A549 (cell line): ENCODE results near the gene INO80. TPM values are rescaled to one million over a fixed set of nuclear protein-coding genes. Genes with fewer than 3 reads are reported as not detected.

Source experiments
- ATAC-seq, 2 experiments: fragments of 200-7000 bp in 1 of 2; fragments of >200 bp in 1 of 2; cut with Nextera tagmentation in 1 of 2; cut with Tn5 transposase in 1 of 2; 3 replicates each; pipeline versions ENCODE4 v1.8.0 to v1.9.1; 2018 to 2020; ENCODE audit warnings: mild to moderate bottlenecking in 1 of 2, moderate library complexity in 1 of 2
- CTCF ChIA-PET: fragments of 300-600 bp; sonication (Branson Sonifier 250); formaldehyde crosslinking; extraction: SDS; loops from one replicate; lab custom pipeline; 2021; ENCODE audit warnings: antibody characterized with exemption, inconsistent platforms; lab: Yijun Ruan, JAX
- POLR2A ChIA-PET: fragments of 350-600 bp; formaldehyde crosslinking; extraction: SDS; loops from one replicate; lab custom pipeline; 2021; ENCODE audit warnings: antibody characterized with exemption, inconsistent platforms; lab: Yijun Ruan, JAX
- DNase-seq, 2 experiments: peaks; one replicate each; pipeline versions ENCODE4 v3.0.0 to v3.0.0-alpha.2; 2011 to 2016; ENCODE audit warnings: low read depth in 1 of 2, low spot score in 1 of 2
- FAIRE-seq: peaks from 2 replicates; lab custom pipeline; 2011; peaks lifted over from hg19 to GRCh38; lab: Jason Lieb, UNC
- H3K27ac ChIP-seq, 2 experiments: fragments of >200 bp; sonication (Bioruptor Twin); formaldehyde crosslinking; 3 replicates each; pipeline ENCODE4 v1.5.1; 2016 to 2017
- H3K4me1 ChIP-seq: fragments of >200 bp; sonication (Bioruptor Twin); formaldehyde crosslinking; 3 replicates; pipeline ENCODE4 v1.6.1; 2016
- H3K4me2 ChIP-seq: fragments of >200 bp; sonication (Bioruptor Twin); formaldehyde crosslinking; 3 replicates; pipeline ENCODE4 v1.6.1; 2016
- H3K4me3 ChIP-seq: fragments of >200 bp; sonication (Bioruptor Twin); formaldehyde crosslinking; 3 replicates; pipeline ENCODE4 v1.5.1; 2016
- H3K9me3 ChIP-seq: fragments of >200 bp; sonication (Bioruptor Twin); formaldehyde crosslinking; 3 replicates; pipeline ENCODE4 v1.6.1; 2016
- BHLHE40 ChIP-seq: IDR thresholded peaks from 2 replicates; pipeline ENCODE4 v1.6.1; 2012; ENCODE audit warnings: low read depth, low read length, inconsistent platforms
- CHD2 ChIP-seq: fragments of 150-350 bp; IDR thresholded peaks from 2 replicates; pipeline ENCODE4 v1.6.1; 2014; ENCODE audit warnings: low read length; ENCODE audit not compliant: partially characterized antibody
- CHD4 ChIP-seq: fragments of 200-600 bp; sonication (generic); IDR thresholded peaks from 2 replicates; pipeline ENCODE4 v1.6.1; 2016; ENCODE audit warnings: antibody characterized with exemption, mild to moderate bottlenecking, borderline replicate concordance
- CTCF ChIP-seq: fragments of >200 bp; sonication (Bioruptor Twin); formaldehyde crosslinking; IDR thresholded peaks from 3 replicates; pipeline ENCODE4 v1.5.1; 2016
- EHMT2 ChIP-seq: fragments of 200-600 bp; sonication (generic); IDR thresholded peaks from 2 replicates; pipeline ENCODE4 v1.6.1; 2016; ENCODE audit warnings: antibody characterized with exemption, low read depth, mild to moderate bottlenecking, moderate library complexity
- EP300 ChIP-seq, 2 experiments: fragments of >200 bp; sonication (Bioruptor Twin); formaldehyde crosslinking; IDR thresholded peaks; 2 replicates in 1 of 2; 3 replicates in 1 of 2; pipeline ENCODE4 v1.6.1; 2016 to 2017
- FOSB ChIP-seq: fragments of 250-450 bp; sonication (Bioruptor Pico); IDR thresholded peaks from 2 replicates; pipeline ENCODE4 v1.5.0; 2020; ENCODE audit warnings: mild to moderate bottlenecking, moderate library complexity
- GATA3 ChIP-seq: IDR thresholded peaks from 2 replicates; pipeline ENCODE4 v1.6.1; 2012; ENCODE audit warnings: borderline replicate concordance
- HEYL ChIP-seq: fragments of 250-450 bp; sonication (Bioruptor Pico); IDR thresholded peaks from 2 replicates; pipeline ENCODE4 v1.8.0; 2021; ENCODE audit warnings: mild to moderate bottlenecking, moderate library complexity
- HMGXB4 ChIP-seq: fragments of 250-450 bp; sonication (Bioruptor Pico); IDR thresholded peaks from 2 replicates; pipeline ENCODE4 v1.5.0; 2021; ENCODE audit warnings: mild to moderate bottlenecking, moderate library complexity, borderline replicate concordance
- HOXA7 ChIP-seq: fragments of 250-450 bp; sonication (Bioruptor Pico); IDR thresholded peaks from 2 replicates; pipeline ENCODE4 v1.5.0; 2020; ENCODE audit warnings: mild to moderate bottlenecking, moderate library complexity
- JUNB ChIP-seq: fragments of >200 bp; sonication (Bioruptor Twin); formaldehyde crosslinking; IDR thresholded peaks from 2 replicates; pipeline ENCODE4 v1.6.1; 2016
- KDM5A ChIP-seq: fragments of 200-600 bp; sonication (generic); IDR thresholded peaks from 2 replicates; pipeline ENCODE4 v1.6.1; 2016; ENCODE audit warnings: antibody characterized with exemption, mild to moderate bottlenecking
- MAZ ChIP-seq: fragments of 150-350 bp; IDR thresholded peaks from 2 replicates; pipeline ENCODE4 v1.6.1; 2014; ENCODE audit warnings: antibody characterized with exemption, low read depth, low read length, borderline replicate concordance
- NPAS2 ChIP-seq: fragments of 250-450 bp; sonication (Bioruptor Pico); IDR thresholded peaks from 2 replicates; pipeline ENCODE4 v1.8.0; 2022; ENCODE audit warnings: mild to moderate bottlenecking, moderate library complexity, borderline replicate concordance
- PHF8 ChIP-seq: fragments of 200-600 bp; sonication (generic); IDR thresholded peaks from 2 replicates; pipeline ENCODE4 v1.6.1; 2016; ENCODE audit warnings: low read depth, mild to moderate bottlenecking, antibody characterized with exemption, moderate library complexity, borderline replicate concordance
- RFX5 ChIP-seq: fragments of 450-650 bp; IDR thresholded peaks from 2 replicates; pipeline ENCODE4 v1.7.1; 2014; ENCODE audit warnings: antibody characterized with exemption, mild to moderate bottlenecking, moderate library complexity
- SREBF2 ChIP-seq: fragments of 450-650 bp; IDR thresholded peaks from 2 replicates; pipeline ENCODE4 v1.6.1; 2014; ENCODE audit warnings: mild to moderate bottlenecking, moderate library complexity
- ZSCAN20 ChIP-seq: fragments of 250-450 bp; sonication (Bioruptor Pico); IDR thresholded peaks from 2 replicates; pipeline ENCODE4 v1.8.0; 2022; ENCODE audit warnings: mild to moderate bottlenecking, moderate library complexity
- WGBS: methylation state at CpG from one replicate; pipeline ENCODE4 v1.1.6; 2017; ENCODE audit errors: missing lambda C conversion rate; 5-methylcytosine and 5-hydroxymethylcytosine counted together
- polyA plus RNA-seq, 4 experiments: library from polyadenylated mRNA; depleted of rRNA in 3 of 4; stranded (reverse); fragments of >200 nt; fragmentation: RNase III in 1 of 4; extraction: RNeasy Plus Mini Kit Qiagen cat#74134 plus additional on column Dnase treatment in 1 of 4; gene quantifications; 2 replicates in 3 of 4; 3 replicates in 1 of 4; pipeline ENCODE4 v1.2.3, GENCODE V29; 2011 to 2017
- TF ChIP-seq, protein P1 (sequence below): fragments of 250-450 bp; sonication (Bioruptor Pico); IDR thresholded peaks from 2 replicates; pipeline ENCODE4 v1.5.0; 2020; ENCODE audit warnings: low read depth, mild to moderate bottlenecking, moderate library complexity

Gene INO80
- polyA plus RNA-seq, 2 of the 4 experiments (the other 2 are of a cell fraction) = 6.7 to 10.9 TPM

GRCh38 chr15:40969363-40969762, 146.7 kb downstream of the INO80 start:
- no peak for FAIRE-seq
- no peak overlapping the region for H3K4me2 ChIP-seq
- H3K4me3 ChIP-seq = no peak overlapping the region
- POLR2A ChIA-PET = no interaction called here
- no peak; a peak in 1 of 6 replicates for ATAC-seq
- H3K9me3 ChIP-seq = no peaks in the 10 kb centered on the region
- peaks cover 14% of the 10 kb centered on the region; the same call in 2 of the 3 replicates for H3K4me1 ChIP-seq
- DNase-seq = no peak
- CTCF ChIA-PET = interaction anchor here (0.7 to 2.2 kb wide), 2 partner anchors 28 to 303 kb away, joined by 3 to 9 read pairs; no protein-coding TSS in a partner anchor
- TF ChIP-seq HOXA7 = no peak
- no peak for TF ChIP-seq SREBF2
- TF ChIP-seq CHD2 = no peak
- no peak for TF ChIP-seq HEYL (CRISPR knock-in tag)
- TF ChIP-seq BHLHE40 = no peak
- TF ChIP-seq CTCF = no peak
- no peak for TF ChIP-seq ZSCAN20 (CRISPR knock-in tag)
- TF ChIP-seq PHF8 = no peak
- TF ChIP-seq EHMT2 = no peak
- no peak for TF ChIP-seq JUNB
- no peak for TF ChIP-seq CHD4
- no peak for TF ChIP-seq EP300 (IDR thresholded peaks at IDR 0.05)
- H3K27ac ChIP-seq = no peak overlapping the region
- WGBS = 95% methylated on average over 8 of the region's 8 CpGs

DNA sequence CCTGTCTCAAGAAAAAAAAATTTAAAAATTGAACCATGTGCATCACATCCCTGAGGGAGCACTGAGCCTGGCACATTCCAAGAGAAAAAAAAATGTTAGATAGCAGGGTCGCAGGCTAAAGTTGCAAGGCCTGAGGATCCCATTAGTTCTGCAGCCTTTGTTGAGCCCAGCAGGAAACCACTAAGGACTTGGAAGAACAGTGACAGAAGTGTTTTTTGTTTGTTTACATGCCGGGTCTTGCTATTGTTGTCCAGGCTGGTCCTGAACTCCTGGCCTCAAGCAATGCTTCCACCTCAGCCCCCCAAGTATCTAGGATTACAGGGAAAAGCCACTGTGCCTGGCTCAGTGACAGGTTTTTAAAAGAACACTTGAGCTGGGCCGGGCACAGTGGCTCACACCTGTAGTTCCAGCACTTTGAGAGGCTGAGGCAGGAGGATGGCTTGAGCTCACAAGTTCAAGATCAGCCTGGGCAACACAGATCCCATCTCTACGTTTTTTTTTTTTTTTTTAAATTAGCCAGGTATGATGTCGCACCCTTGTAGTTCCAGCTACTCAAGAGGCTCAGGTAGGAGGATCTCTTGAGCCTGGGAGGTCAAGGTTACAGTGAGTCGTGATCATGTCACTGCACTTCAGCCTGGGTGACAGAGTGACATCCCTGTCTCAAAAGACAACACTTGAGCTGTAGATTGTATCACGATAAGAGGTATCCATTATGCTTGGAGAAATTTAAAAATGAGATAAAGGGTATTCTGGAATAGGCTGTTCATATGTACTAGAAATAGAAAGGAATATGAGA, 147.6 kb downstream of the INO80 start:
- DNase-seq (no peak), ATAC-seq (no peak)
- 62% methylated on average over 6 of the region's 7 CpGs for WGBS
- H3K4me2 ChIP-seq = no peak overlapping the region
- H3K4me1 ChIP-seq = peaks cover 14% of the 10 kb centered on the region; the same call in 2 of the 3 replicates
- no peak overlapping the region for H3K4me3 ChIP-seq
- CTCF ChIA-PET = interaction anchor here (0.6 to 2.2 kb wide), 3 partner anchors 13 to 81 kb away, joined by 3 to 9 read pairs (median 4); no protein-coding TSS in a partner anchor
- TF ChIP-seq HEYL (CRISPR knock-in tag) (no peak), MAZ (no peak), RFX5 (no peak), KDM5A (no peak), GATA3 (no peak), BHLHE40 (no peak), CTCF (no peak), HMGXB4 (CRISPR knock-in tag) (no peak), SREBF2 (no peak), EP300 (IDR thresholded peaks at IDR 0.05) (no peak), NPAS2 (no peak), FOSB (CRISPR knock-in tag) (no peak)
- TF ChIP-seq, protein P1, sequence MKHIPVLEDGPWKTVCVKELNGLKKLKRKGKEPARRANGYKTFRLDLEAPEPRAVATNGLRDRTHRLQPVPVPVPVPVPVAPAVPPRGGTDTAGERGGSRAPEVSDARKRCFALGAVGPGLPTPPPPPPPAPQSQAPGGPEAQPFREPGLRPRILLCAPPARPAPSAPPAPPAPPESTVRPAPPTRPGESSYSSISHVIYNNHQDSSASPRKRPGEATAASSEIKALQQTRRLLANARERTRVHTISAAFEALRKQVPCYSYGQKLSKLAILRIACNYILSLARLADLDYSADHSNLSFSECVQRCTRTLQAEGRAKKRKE (CRISPR knock-in tag) = no peak
- TF ChIP-seq, all 56 proteins: peak for 0
- Histone ChIP-seq H3K27ac (no peak overlapping the region), H3K9me3 (no peaks in the 10 kb centered on the region)
- no peak for FAIRE-seq
- POLR2A ChIA-PET = interaction anchor here (1.0 kb wide), 1 partner anchor 15 kb away, joined by 3 read pairs; the partner anchor contains the start of gene CHAC1
